HG03045 (cell line): ENCODE measurements around the gene KLHL12.
"Not testable (repeated sequence)": the region's sequence is repeated elsewhere in the genome, so short reads cannot be mapped to it uniquely, and the experiment has no call there.

Source experiments
- ATAC-seq: cut with Tn5 transposase; IDR thresholded peaks from one replicate; pipeline ENCODE4 v1.9.1; 2021; ENCODE audit warnings: mild to moderate bottlenecking, moderate library complexity; ENCODE audit not compliant: unreplicated experiment

The KLHL12 gene

GRCh38 chr1:202952099-202952498, 25.1 kb upstream of the KLHL12 start:
- ATAC-seq, result no peak

DNA sequence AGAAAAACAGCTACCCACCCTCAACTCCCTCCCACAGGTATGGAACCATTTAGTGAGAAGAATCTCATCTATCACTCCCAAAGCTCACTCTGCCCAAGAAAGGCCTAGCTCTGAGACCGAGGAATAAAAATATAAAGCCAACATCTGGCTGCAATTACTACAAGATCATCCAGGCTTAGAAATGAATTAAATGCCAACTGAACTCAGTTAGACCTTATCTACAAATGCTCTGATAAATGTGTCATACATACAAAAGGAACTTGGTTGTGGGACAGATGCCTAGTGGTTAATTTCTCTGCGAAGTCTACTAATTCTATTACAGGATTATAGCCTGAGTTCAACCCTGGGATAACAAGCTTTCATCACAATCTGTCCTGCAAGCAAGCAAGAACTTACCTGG, 24.4 kb upstream of the KLHL12 start:
- no peak for ATAC-seq

DNA sequence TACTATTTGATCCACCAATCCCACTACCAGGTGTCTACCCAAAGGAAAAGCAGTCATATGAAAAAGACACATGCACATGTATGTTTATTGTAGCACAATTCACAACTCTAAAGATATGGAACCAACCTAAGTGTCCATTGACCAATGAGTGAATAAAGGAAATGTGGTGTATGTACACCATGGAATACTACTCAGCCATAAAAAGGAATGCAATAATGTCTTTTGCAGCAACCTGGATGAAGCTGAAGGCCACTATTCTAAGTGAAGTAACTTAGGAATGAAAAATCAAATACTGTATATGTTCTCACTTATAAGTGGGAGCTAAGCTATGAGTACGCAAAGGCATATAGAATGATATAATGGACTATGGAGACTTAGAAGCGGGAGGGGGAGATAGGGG, 18.4 kb upstream of the KLHL12 start:
- no peak for ATAC-seq

GRCh38 chr1:202944438-202944921, 17.4 kb upstream of the KLHL12 start:
- no peak for ATAC-seq

- ATAC-seq, result no peak
These were observed 15.4 kb upstream of the KLHL12 start for GRCh38 chr1:202942426-202942825.

GRCh38 chr1:202941372-202941771, 14.3 kb upstream of the KLHL12 start:
- ATAC-seq, result no peak

GRCh38 chr1:202940561-202940960, 13.5 kb upstream of the KLHL12 start:
- no peak for ATAC-seq

DNA sequence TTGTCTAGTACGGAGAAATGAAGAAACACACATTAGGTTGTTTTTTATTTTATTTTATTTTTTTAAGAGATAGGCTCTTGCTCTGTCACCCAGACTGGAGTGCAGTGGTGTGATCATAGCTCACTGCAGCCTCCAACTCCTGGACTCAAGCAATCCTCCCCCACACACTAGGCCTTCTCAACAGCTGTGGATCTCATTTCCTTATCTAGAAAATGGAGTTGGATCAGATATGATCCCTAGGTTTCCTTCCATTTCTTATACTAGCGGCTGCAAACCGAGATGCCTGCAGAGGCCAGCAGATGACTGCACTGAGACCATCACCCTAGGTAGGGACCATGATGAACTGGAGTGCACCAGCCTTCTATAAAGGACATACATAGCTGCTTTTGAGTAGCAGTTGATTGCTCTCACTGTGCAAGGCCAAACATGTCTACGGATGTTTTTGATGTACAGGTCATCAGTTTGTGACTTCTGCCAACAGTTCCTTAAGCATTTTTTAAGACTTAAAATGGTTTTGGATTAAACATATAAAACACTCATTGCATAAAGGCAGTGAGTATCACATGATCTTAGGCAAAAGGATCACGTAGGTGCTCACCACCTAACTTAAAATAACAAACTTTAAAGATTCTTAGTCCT, 11.4 kb upstream of the KLHL12 start:
- ATAC-seq, result no peak

- ATAC-seq, result not testable (repeated sequence)
These were observed 9.4 kb upstream of the KLHL12 start for GRCh38 chr1:202936409-202936808.

- no peak for ATAC-seq
These were observed 8.8 kb upstream of the KLHL12 start for GRCh38 chr1:202935844-202936243.

DNA sequence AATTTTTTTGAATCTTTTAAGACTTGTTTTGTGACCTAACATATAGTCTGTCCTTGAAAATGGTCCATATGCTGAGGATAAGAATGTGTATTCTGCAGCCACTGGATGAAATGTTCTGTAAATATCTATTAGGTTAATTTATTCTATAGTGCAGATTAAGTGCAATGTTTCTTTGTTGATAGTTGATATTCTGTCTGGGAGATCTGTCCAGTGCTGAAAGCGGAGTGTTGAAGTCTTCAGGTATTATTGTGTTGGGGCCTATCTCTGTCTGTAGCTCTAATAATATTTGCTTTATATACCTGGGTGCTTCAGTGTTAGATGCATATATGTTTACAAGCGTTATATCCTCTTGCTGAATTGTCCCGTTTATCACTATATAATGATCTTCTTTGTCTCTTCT, 7.7 kb upstream of the KLHL12 start:
- ATAC-seq, result no peak

GRCh38 chr1:202932476-202932875, 5.4 kb upstream of the KLHL12 start:
- ATAC-seq, result no peak

DNA sequence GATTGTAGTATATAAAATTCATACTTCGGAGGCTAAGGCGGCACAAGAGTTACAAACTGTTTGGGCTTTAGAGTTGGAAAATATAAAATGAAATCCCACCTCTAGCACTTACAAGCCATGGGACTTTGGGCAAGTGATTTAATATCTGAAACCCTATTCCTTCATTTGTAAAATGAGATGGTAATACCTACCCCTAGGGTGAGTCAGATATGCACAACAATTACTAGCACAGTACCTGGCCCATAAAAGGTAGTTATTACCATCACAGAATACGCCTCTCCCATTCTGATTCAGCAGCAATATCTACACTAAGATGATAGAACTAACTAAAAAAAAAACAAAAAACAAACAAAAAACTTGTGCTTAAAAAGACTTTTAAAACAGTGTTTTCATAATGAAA, 3.5 kb downstream of the KLHL12 start:
- ATAC-seq, result no peak

GRCh38 chr1:202919615-202920014, 7.4 kb downstream of the KLHL12 start:
- ATAC-seq, result no peak

GRCh38 chr1:202915146-202915545, 11.9 kb downstream of the KLHL12 start:
- no peak for ATAC-seq

- ATAC-seq, result not testable (repeated sequence)
These were observed 14.6 kb downstream of the KLHL12 start for GRCh38 chr1:202912476-202912875.

DNA sequence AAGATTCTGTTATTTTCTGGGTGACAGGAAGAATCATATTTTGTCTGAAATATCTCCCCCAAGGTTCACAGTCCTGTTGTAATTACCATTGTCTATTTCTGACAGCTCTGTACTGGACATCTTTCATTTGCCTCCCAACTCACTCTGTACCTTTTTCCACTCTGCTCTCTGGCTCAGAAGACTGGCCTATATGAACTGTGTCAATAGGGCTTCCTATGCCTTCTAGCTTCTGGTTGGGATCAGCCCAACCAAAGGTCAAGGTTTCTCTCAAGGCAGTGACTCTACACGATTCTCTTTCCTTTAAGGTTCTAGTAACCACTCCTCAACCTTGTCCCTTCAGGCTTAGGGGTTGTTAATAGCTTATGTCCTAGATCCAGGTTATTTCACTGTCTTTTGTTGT, 17.5 kb downstream of the KLHL12 start:
- ATAC-seq, result no peak

- ATAC-seq, result no peak
These were observed 18.0 kb downstream of the KLHL12 start for GRCh38 chr1:202908998-202909397.

GRCh38 chr1:202905331-202905730, 21.7 kb downstream of the KLHL12 start:
- ATAC-seq, result no peak

DNA sequence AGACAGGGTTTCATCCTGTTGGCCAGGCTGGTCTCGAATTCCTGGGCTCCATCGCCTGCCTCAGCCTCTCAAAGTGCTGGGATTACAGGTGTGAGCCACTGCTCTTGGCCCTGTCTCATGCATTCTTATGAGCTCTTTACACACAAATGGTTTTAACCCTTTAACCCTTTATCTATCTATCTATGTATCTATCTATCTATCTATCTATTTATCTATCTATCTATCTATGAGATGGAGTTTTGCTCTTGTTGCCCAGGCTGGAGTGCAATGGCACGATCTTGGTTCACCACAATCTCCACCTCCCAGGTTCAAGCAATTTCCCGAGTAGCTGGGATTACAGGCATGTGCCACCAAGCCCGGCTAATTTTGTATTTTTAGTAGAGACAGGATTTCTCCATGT, 23.2 kb downstream of the KLHL12 start:
- ATAC-seq, result not testable (repeated sequence)

DNA sequence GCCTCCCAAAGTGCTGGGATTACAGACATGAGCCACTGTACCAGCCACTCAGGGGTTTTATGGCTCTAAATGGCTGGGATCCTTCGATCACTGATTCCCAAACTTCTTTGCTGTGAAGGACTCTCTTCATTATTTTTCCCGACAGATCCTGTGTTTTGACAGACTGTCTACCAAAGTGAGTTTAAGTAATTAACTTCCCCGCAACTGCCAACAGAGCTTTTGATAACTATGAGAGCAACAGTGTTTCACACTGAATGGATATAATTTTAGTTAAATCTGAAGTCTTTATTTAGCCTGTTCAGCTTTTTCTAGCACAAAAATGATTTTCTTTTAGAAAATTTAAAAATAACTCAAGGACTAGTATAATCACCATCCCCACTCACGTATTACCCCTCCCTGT, 25.5 kb downstream of the KLHL12 start:
- no peak for ATAC-seq

DNA sequence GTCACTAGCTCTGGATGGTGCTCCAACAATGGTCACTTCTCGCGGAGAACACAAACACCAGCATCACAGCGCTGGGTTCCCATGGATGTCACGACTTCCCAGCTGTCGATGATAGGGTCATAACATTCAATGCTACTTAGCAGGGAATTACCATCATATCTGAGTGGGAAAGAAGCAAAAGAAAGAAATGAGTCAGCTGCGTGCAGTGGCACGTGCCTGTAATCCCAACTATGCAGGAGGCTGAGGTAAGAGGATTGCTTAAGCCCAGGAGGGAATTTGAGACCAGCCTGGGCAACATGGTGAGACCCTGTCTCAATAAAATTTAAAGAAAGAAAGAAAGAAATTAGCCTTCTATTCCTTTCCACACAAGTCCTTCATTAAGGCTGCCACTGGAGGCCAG, 34.5 kb downstream of the KLHL12 start:
- ATAC-seq, result no peak

DNA sequence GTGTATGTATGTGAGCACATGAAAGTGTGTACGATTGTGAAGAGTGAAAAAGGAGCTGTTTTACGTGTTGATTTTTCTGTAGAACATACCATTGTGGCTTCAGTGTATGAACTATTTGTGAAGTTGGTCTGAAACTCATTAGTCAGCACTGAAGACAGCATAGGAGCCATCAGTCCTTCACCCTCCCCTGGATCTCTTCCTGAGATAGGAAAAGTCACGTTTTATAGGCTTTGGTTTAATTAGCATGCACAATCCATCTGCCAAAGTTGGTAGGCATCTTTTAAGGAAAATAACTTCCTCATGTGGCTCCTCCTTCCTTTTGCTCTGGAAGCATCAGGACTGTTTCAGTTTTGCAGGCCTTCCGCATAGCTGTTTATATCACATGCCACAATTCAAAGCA, 36.6 kb downstream of the KLHL12 start:
- ATAC-seq, result no peak
